CD4-positive, alpha-beta T cell treated with Interleukin-6 at 100 ng/mL for 8 hours (primary cell): ENCODE results near the gene ATP1A2.

Source experiments
- DNase-seq: peaks from one replicate; pipeline ENCODE4 v3.0.0-alpha.2; 2020; ENCODE audit warnings: mixed read lengths, low spot score

The ATP1A2 gene

GRCh38 chr1:160115545-160116282, at the start of gene ATP1A2:
Gene ATP1A2 (plus strand): TSS chr1:160115759. CDS start chr1:160115862, 103 bp downstream.
- DNase-seq, result no peak

DNA sequence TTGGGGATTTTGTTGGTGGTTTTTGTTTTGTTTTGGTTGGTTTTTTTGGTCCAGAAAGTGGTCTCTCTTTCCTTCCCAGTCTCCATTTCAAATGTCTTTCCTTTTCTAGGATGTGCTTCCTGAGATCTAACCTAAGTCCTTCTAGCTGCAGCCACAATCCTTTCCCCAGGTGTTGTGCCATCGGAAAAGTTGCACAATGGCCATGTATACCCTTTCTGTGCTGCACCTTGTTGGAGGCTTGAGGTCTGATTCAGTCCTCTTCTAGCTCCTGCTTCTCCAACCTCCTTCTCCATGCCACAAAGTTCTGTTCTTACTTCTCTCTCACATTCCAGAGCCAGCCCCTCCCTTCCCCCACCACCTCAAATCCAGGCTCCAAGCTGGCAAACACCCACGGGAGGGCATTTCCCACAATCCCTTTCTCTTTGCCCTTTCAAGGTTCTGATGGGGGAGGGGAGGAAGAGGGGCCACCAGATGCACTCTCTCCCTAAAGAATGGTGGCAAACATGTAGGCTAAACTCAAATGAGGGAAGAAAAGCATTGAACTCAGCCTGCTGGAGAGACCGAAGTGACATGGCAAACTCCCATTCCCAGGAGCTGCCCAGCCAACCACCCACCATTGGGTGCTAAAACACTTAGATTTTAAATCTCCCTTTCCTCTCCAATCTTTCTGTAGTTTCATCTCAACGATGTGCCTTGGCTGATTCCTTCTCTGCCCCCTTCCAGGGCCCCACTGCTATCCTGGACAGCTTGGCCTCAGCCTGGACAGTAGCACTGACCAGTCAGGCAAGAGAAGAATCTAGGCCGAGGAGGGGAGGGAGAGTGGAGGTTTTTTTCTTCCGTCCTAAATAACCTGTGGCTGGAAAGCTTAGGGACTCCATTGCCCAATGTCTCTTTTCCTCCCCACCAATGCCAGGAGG, 48.5 kb upstream of the ATP1A2 start:
- DNase-seq, result no peak

DNA sequence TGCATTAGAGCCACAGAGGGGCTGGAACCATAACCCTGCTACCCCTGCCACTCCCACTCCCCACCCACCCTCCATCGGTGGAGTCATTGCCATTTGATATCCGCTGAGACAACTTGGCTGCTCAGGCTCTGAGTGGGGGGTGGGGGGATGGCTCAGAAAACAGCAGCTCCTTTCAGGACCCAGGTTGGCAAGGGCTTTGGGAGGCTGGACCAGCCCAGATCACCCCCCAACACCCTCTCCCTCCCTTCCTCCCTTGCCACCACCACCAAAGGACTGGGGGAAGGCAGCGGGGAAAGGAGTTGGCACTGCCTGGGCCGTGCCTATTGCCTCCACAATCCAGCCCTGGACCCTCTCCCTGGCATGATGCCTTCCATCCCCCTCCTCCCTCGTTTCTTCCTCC, 47.3 kb upstream of the ATP1A2 start:
- no peak for DNase-seq

GRCh38 chr1:160069460-160070231, 45.9 kb upstream of the ATP1A2 start, which contains the start of gene KCNJ10:
Gene KCNJ10 (minus strand): TSS chr1:160070160. CDS start chr1:160042532, 27,628 bp downstream.
- no peak for DNase-seq

GRCh38 chr1:160070243-160071163, 45.1 kb upstream of the ATP1A2 start:
- DNase-seq, result peak; percentile 63

- DNase-seq, result no peak
Measured at GRCh38 chr1:160071289-160071688, 44.3 kb upstream of the ATP1A2 start.

DNA sequence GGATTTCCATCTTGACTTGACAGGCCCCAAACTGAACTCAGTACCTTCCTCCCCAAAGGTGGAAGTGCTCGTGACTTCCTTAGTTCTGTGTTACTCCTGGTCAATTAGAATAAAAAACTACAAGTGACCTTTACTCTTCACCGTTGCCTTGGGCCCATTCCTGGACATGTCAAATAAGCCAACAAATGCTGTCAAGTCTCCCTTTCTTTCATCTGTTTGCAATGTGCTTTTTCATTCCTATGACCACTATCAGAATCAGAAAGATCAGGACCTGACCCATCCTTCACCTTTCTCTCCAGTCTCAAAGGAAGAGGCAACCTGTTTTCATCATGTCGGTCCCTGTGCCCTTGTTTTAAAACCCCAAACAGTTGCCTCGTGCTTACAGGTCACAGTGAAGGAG, 40.7 kb upstream of the ATP1A2 start:
- DNase-seq, result no peak

DNA sequence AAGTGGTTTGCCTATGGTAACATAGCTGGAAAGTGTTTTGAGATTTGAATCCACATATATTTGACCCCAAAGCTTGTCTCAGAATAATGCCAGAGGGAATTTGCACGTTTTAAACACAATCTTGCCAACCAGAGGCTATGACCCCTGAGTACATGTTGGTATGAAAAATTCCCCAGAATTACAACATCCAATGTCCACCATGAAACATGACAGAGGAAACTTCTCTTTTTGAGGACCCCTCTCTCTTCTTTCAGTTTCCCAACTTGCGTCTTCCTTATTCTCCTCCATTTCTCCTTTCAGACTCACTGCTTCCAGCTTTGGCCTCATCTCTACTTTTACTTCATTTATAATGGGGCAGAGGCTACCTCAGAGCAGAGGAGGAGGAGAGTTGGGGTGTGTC, 39.7 kb upstream of the ATP1A2 start:
- DNase-seq, result no peak

- DNase-seq, result no peak
Measured at GRCh38 chr1:160076295-160076694, 39.3 kb upstream of the ATP1A2 start.

DNA sequence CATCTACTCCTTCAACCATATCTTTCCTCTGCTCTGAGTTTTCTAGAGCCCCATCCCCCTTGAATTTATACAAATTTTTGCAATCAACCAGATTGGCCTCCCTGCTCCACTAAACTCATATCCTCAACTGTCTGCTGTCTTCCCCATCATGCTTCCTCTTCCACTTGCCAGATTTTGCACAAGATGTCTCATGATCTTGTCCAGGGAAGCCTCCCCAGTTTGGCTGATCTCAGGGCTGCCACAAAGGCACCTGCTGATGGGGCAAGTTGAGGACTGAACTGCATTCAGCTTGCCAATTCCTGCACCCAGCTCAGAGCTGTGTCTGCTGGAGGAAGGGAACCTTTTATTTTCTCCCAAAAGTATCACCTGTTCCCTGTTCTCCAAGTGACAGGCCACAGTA, 38.1 kb upstream of the ATP1A2 start:
- DNase-seq, result no peak

DNA sequence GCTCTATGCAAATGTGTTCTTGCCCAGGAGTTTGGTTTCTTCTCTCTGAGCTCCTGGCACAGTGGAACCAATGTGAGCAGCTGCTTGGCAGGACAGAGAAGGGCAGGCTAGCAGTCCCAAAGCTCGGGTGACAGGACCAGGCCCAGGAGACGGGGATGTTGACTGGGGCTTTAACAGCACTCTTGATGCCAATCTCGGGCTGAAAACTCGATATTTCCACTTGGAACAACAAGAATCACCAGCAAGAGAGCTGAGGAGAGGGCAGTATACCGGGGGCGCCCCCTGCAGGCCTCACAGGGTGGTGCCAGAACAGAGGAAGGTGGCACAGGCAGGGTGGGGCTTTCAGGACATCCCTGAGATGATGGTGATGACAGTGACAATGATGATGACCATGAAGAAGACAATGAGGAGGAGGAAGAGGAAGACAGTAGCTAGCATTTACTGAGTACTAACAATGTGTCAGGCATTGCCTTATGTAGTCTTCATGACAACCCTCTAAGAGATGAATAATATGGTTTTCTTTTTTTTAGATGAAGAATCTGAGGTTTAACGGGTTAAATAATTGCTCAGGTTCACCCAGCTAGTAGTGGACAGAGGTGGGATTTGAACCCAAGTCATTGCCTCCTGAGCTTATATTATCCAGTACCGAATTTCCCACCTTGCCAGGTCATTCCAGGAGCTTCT, 36.9 kb upstream of the ATP1A2 start:
- DNase-seq, result peak; percentile 48

- DNase-seq, result no peak
Measured at GRCh38 chr1:160079448-160079847, 36.1 kb upstream of the ATP1A2 start.

DNA sequence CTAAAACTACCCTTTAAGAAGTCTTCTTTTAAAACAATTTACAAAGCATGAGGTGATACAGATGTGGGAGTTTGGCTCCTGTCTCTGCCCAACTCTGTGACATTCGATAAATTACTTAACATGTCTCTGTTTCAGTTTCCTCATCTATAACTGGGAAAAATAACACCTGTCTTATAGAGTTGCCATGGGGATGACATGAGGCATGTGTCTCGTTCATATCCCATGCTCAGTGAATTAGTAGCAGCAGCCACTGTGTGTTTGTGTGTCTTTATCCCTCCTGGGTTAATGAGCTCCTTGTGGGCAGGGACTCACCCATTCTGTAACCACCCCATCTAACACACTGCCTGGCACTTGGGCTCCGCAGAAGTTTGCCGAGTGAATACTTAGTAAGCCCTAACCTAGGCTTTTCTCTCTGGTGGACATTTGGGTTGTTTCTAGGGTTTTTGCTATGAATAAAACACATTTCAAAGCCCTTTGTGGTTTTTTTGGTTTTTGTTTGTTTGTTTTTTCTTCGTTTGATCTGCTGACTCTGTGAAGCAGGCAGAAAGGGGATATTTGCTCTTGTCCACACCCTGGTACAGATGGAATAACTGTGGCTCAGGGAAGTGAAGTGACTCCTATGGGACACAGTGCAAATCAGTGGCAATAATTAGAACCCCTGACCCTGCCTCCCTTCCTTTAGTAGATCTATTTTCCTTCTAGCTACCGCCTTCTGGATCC, 35.0 kb upstream of the ATP1A2 start:
- no peak for DNase-seq

GRCh38 chr1:160081261-160081936, 34.2 kb upstream of the ATP1A2 start, which contains the start of gene KCNJ9:
Gene KCNJ9 (plus strand): TSS chr1:160081538. CDS start chr1:160084031, 2,493 bp downstream.
- no peak for DNase-seq

GRCh38 chr1:160082487-160082886, 33.1 kb upstream of the ATP1A2 start:
- DNase-seq, result no peak

DNA sequence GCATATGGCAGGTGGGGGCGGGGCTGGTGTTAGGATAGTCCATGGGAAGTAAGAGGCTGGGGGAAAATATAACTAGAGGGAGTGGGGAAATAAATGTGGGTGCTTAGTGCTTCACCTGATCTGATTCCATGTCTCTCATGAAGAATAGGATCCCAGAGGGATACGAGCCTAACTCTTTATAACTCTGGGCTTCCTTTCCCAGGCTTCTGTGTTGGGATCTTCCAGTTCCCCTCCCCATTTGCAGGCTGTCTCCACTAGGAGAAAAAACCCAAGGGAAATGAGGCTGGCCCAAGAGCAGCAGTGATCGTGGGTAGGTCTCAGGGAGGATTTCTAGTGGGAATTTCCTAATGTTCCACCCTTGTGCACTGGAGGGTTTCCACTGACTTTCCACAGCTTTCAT, 32.6 kb upstream of the ATP1A2 start:
- no peak for DNase-seq

GRCh38 chr1:160083968-160084770, 31.4 kb upstream of the ATP1A2 start:
- peak; percentile 71 for DNase-seq

GRCh38 chr1:160084771-160085321, 30.7 kb upstream of the ATP1A2 start:
- DNase-seq, result no peak
